ENCODE data around the gene PTBP3.

DNA sequence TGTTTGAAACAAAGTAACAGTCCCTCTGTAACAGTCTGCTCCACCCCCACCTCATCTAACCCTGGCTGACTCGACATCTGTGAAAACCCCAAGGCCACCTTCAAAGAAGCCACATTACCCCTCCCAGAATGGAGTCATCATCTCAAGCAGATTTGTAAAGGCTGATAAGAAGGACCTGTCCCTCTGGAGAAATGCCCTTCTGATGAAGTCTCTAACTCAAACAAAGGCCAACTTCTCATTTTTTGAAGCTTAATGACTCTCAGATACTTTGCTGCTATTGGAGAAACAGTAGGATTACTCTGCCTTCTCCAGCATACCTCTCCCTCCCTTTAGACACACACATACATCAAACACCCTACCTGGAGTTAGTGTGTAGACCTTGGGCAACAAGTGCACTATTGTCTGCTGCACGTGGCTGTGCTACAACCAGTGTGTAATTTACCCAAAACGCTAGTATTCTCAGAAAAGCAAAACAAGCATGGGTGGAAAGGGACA lies 153.0 kb downstream of the PTBP3 start:
- no peak for TF ChIP-seq FOXM1 (IDR thresholded peaks at IDR 0.05; ENCODE audit: borderline replicate concordance)
- no peak for TF ChIP-seq SP1 (IDR thresholded peaks at IDR 0.05)

Data from HEK293T (cell line).